Testis (tissue), 2 donors: ENCODE data around the gene ADGRB3.
"Not testable (repeated sequence)": the region's sequence is repeated elsewhere in the genome, so short reads cannot be mapped to it uniquely, and the experiment has no call there.

Experiments
- CTCF ChIP-seq, 3 experiments: fragments of 450-650 bp in 2 of 3; fragments of 200-600 bp in 1 of 3; sonication (generic) in 1 of 3; IDR thresholded peaks; one replicate each; pipeline ENCODE4 v1.5.1; 2016 to 2019; ENCODE audit warnings: antibody characterized with exemption in 3 of 3, mild to moderate bottlenecking in 2 of 3, moderate library complexity in 1 of 3
- POLR2A ChIP-seq: fragments of 450-650 bp; IDR thresholded peaks from one replicate; pipeline ENCODE4 v1.6.1; 2017; ENCODE audit warnings: antibody characterized with exemption, mild to moderate bottlenecking, moderate library complexity

GRCh38 chr6:69288198-69288597, 653.1 kb downstream of the ADGRB3 start:
- TF ChIP-seq CTCF (IDR thresholded peaks at IDR 0.05); POLR2A: not testable (repeated sequence)
